OCI-LY3 (cell line): ENCODE results near the gene TECPR1.

ENCODE experiments used
- EZH2phosphoT487 ChIP-seq: fragments of 200-600 bp; shearing (Covaris generic); IDR thresholded peaks from 2 replicates; pipeline ENCODE4 v1.6.1; 2018; ENCODE audit warnings: antibody characterized with exemption, mixed run types, low read depth
- TF ChIP-seq, protein P1 (sequence below): fragments of 200-600, 300-600 bp; sonication (generic); IDR thresholded peaks from 2 replicates; pipeline ENCODE4 v1.5.1; 2014; ENCODE audit warnings: antibody characterized with exemption, low read length, low read depth

GRCh38 chr7:98294798-98295382, 42.9 kb upstream of the TECPR1 start:
- TF ChIP-seq, protein P1, sequence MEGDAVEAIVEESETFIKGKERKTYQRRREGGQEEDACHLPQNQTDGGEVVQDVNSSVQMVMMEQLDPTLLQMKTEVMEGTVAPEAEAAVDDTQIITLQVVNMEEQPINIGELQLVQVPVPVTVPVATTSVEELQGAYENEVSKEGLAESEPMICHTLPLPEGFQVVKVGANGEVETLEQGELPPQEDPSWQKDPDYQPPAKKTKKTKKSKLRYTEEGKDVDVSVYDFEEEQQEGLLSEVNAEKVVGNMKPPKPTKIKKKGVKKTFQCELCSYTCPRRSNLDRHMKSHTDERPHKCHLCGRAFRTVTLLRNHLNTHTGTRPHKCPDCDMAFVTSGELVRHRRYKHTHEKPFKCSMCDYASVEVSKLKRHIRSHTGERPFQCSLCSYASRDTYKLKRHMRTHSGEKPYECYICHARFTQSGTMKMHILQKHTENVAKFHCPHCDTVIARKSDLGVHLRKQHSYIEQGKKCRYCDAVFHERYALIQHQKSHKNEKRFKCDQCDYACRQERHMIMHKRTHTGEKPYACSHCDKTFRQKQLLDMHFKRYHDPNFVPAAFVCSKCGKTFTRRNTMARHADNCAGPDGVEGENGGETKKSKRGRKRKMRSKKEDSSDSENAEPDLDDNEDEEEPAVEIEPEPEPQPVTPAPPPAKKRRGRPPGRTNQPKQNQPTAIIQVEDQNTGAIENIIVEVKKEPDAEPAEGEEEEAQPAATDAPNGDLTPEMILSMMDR = peak; percentile 64
- TF ChIP-seq EZH2phosphoT487 = no peak
